NCI-H2107 treated with DMSO at 0.1 percent for 48 hours (cell line): ENCODE results near the gene TRIM44.
"Not testable (repeated sequence)": the region's sequence is repeated elsewhere in the genome, so short reads cannot be mapped to it uniquely, and the experiment has no call there.

Source experiments
- DNase-seq: peaks from one replicate; lab custom pipeline; 2025; ENCODE audit not compliant: unreplicated experiment; lab: John Stamatoyannopoulos, UW

TRIM44 gene

GRCh38 chr11:35848616-35849015, 186.0 kb downstream of the TRIM44 start:
- DNase-seq = no peak

DNA sequence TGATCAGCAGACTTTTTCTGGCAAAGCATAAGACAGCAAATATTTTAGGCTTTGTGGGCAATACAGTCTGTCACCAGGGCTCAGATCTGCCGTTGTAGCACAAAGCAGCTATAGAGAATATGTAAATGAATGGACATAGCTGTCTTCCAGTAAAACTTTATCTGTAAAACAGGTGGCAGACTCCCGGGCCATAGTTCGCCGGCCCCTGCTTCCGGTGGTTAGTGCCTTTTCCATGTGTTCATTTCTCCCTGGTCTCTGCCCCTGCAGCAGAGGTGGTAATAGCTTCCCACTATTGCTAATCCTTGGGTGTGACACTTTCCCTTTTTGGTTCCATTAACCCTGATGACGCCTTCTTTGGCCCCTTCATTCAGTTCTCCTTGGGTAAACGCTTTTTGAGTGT, 187.6 kb downstream of the TRIM44 start:
- no peak for DNase-seq

DNA sequence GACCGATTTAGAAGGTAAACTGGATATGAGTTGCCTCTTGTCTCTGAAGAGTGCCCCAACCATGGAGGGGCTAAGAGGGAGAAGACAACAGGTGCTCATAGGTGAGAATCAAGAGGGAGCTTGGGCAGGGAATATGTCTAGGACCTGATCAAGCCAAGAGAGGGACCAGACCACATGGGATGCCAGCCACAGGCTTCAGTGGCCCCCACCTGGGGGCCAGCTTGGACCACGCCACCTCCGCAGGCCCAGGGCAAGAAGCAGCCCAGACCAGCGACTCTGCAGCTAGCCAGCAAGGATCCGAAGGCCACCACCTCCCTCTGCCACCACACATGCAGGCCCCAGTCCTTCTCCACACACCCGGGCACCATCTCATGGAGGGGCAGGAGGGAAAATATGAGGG, 188.8 kb downstream of the TRIM44 start:
- DNase-seq = no peak

DNA sequence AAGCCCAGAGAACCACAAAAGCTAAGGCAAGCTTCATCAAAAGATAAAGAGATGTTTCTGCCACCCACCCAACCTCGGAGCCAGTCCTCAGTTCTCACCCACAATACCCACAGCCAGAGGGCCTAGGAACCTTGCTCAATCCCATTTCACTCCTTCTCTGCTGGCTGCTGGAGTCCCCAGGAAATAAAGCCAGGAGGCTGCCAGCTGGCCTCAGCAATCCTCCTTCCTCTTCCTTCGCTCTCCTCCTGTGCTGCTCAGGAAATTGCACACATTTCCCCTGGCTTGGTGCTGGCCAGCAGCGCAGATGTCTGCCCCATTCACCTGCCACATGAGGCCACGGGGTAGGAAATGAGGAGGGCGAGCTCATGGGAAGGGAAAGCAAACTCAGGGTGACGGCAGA, 189.5 kb downstream of the TRIM44 start:
- no peak for DNase-seq

- DNase-seq = no peak
Measured at GRCh38 chr11:35853971-35854370, 191.4 kb downstream of the TRIM44 start.

DNA sequence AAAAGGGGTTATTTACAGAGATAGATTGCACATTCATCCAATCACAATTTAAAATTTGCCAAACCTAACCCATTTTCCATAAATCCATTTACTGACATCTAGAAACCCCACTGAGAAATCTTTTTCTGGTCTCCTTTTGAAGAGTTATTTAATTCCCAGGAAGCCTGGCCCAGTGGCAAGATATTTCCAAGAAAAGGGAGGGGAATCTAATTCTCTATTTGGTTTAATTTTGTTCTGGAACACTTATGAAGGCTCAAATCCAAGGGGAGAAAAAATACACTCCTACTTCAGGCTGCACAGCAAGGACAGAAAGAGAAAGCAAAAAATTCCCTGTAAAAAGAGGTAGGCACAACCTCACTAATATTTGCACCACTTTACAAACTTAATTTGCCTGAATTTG, 193.1 kb downstream of the TRIM44 start:
- DNase-seq = no peak

- DNase-seq = no peak
Measured at GRCh38 chr11:35856259-35856658, 193.7 kb downstream of the TRIM44 start.

- DNase-seq = no peak
Measured at GRCh38 chr11:35856756-35857155, 194.2 kb downstream of the TRIM44 start.

DNA sequence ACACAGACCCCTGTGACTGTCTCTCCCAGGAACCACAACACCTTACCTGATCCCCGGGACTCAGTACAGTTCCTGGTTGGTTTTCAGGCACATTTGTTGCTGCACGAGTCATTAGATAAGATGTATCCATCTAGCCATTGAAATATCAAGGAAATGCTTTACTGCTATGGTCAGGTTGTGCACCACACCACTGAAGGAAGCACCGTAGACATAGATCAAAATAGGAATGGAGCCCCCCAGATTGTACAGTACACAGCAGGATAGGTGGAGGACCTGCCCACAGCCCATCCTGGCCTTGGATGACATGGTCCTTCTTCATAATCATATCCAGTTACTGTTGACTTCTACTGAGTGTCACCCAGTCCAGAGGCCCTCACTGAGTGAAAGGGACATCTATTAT, 195.3 kb downstream of the TRIM44 start:
- DNase-seq = no peak

DNA sequence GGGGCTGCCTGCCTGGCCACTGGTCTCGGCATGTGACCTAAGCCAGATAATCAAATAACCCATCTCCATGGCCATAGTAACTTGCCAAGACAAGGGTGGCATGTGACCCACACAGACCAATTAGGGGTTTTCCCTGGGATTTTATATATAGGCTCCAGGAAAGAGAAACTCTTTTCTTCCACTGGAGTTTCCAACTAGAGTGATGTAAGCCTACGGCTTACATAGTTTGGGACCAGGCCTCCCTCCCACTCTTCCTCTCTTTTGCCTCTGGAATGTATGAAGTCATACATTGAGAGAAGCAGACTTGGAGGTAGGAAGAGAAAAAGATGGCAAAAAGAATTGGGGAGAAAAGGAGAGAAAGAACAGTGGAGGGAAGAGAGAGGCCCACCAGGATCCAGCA, 196.7 kb downstream of the TRIM44 start:
- no peak for DNase-seq

GRCh38 chr11:35860194-35860593, 197.6 kb downstream of the TRIM44 start:
- not testable (repeated sequence) for DNase-seq

DNA sequence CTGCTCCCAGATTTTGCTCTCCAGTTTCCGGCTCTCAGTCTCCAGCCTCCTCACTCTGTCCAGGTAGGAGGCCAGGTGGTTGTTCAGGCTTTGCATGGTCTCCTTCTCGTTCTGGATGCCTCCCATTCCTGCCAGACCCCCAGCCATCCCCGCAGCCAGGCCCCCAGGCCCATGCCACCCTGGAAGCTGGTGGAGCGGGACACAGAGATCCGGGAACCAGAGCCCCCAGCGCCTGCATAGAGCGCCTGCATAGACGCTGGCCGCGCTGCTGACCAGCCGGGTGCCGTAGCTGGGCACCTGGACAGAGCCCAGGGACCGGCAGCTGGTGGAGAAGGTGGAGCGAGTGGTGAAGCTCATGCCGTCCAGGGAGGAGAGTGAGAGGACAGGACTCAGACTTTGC, 198.6 kb downstream of the TRIM44 start:
- DNase-seq = no peak

DNA sequence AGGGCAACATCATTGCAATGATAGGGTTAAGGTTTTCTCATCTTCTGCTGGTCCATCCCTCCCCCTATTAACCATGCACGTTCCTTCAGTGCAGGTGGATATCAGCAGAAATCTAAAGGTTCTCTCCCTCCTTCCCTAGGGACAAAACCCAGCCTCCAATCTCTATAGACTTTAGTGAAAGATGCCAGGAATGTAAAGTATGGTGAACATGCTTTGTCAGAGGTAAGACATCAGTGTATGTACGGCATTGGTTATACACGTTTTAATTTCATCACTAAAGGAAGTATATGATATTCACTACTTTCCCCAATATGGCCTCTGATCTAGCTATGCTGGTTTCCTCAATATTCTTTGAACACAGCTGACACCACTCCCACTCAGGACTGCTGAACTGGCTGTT, 200.1 kb downstream of the TRIM44 start:
- no peak for DNase-seq

GRCh38 chr11:35864131-35864530, 201.6 kb downstream of the TRIM44 start:
- no peak for DNase-seq

DNA sequence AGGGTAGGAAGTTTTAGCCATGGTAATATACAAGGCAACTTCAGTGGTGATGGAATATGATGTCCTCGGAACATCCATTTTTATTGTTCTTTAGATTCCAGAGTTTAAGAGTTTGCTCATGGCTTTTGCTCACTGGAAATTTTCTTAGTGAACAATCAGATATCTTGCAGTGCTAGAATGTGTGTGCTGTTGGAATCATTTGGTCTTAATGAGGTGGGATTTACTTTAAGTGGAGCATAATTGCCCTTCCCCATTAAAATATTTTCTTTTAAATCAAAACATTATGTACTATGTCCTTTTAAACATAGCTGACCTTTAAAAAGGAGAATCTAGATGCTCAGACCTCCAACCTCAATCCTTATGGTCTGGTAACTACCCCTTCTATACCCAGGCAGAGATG, 204.0 kb downstream of the TRIM44 start:
- DNase-seq = no peak
